ENCODE data around the gene CLSTN1. TPM values are rescaled to one million over a fixed set of nuclear protein-coding genes. Genes with fewer than 3 reads are reported as not detected.

Gene CLSTN1
- total and polyA plus RNA-seq, 2 of the 8 experiments (the other 6 are each of a cell fraction or from before 2014, with no cell fraction given): 34.2 to 97.4 TPM

DNA sequence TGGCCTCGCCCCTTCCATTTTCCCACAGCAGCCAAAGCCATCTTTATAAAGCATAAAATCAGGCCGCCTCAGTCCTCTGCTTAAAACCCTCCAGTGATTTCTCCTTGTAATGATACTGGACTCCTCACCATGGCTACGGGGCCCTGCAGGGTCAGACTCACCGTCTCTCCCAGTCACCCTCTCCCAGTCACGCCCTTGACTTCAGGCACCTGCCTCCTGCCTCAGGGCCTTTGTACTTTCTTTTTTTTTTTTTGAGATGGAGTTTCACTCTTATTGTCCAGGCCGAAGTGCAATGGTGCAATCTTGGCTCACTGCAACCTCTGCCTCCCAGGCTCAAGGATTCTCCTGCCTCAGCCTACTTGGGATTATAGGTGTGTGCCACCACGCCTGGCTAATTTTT is 124.4 kb downstream of the CLSTN1 start:
- no peaks in the 10 kb centered on the region; a peak in 1 of 4 replicates for H3K79me2 ChIP-seq (ENCODE audit: control insufficient read depth in 1 of 2, insufficient read depth in 2 of 2, low read length in 2 of 2)
- H3K27ac ChIP-seq (ENCODE audit: low read depth, low read length): no peak overlapping the region
- WGBS, 2 experiments (ENCODE audit: extremely low coverage in 1 of 2, insufficient coverage in 1 of 2, insufficient read length in 1 of 2, insufficient replicate concordance in 2 of 2, low coverage in 1 of 2, low lambda C conversion rate in 2 of 2, missing lambda C conversion rate in 1 of 2): 85% methylated on average over 6 of the region's 7 CpGs; no CpG with 5 or more reads in 1 of the 2 experiments
- H2BK12ac ChIP-seq (ENCODE audit: low read depth, low read length): no peak overlapping the region
- no peak overlapping the region for H4K91ac ChIP-seq (replicated peaks; ENCODE audit: insufficient read length, low read length)
- H4K20me1 ChIP-seq (replicated peaks in 1 of 2; ENCODE audit: control insufficient read depth in 1 of 2, insufficient read depth in 2 of 2, low read length in 2 of 2): no peaks in the 10 kb centered on the region
- H4K8ac ChIP-seq (ENCODE audit: extremely low read depth, insufficient read depth, low read length): no peak overlapping the region
- no peak overlapping the region for H3K9ac ChIP-seq (replicated peaks in 1 of 4; ENCODE audit: extremely low read depth in 1 of 4, low read depth in 3 of 4, low read length in 3 of 4)
- H3K4me3 ChIP-seq (ENCODE audit: extremely low read depth in 1 of 4, insufficient read depth in 2 of 4, low read depth in 3 of 4, low read length in 4 of 4): no peak overlapping the region
- H3K23ac ChIP-seq (ENCODE audit: insufficient read length): no peak overlapping the region
- no peak overlapping the region for H2BK20ac ChIP-seq (ENCODE audit: low read length)
- no peak overlapping the region for H3K18ac ChIP-seq (ENCODE audit: extremely low read depth, low read length)
- CTCF ChIA-PET (ENCODE audit: partially characterized antibody): interaction anchor here (0.7 to 1.6 kb wide), 8 partner anchors 9 to 129 kb away, joined by 3 to 7 read pairs (median 4); no protein-coding TSS in a partner anchor
- H3K23me2 ChIP-seq (ENCODE audit: low read depth, low read length): no peaks in the 10 kb centered on the region
- no peaks in the 10 kb centered on the region for H3K27me3 ChIP-seq (replicated peaks in 1 of 4; ENCODE audit: control insufficient read depth in 3 of 4, extremely low read depth in 1 of 4, insufficient read depth in 3 of 4, low read length in 3 of 4)
- no peak for FAIRE-seq
- no peak overlapping the region for H3K4me2 ChIP-seq (ENCODE audit: insufficient read depth in 1 of 2, low read depth in 2 of 2, low read length in 2 of 2)
- no peak for DNase-seq (ENCODE audit: low read depth in 1 of 2, low spot score in 2 of 2)
- no peak overlapping the region for H2AK5ac ChIP-seq (ENCODE audit: low read depth, low read length)
- H3K4ac ChIP-seq (replicated peaks; ENCODE audit: insufficient read length, low read depth, low read length): no peak overlapping the region
- H3K4me1 ChIP-seq (replicated peaks in 1 of 4; ENCODE audit: control insufficient read depth in 3 of 4, insufficient read depth in 4 of 4, low read length in 3 of 4): peaks cover 0 to 2% (median 0%) of the 10 kb centered on the region in 4 experiments; a peak in 1 of 7 replicates
- H3K14ac ChIP-seq (ENCODE audit: insufficient read length): no peak overlapping the region
- no peaks in the 10 kb centered on the region for H3K36me3 ChIP-seq (ENCODE audit: control insufficient read depth in 2 of 4, insufficient read depth in 4 of 4, low read length in 3 of 4)
- POLR2A ChIA-PET (ENCODE audit: partially characterized antibody): no interaction called here
- no peak overlapping the region for H2BK5ac ChIP-seq (ENCODE audit: low read depth, low read length)
- H4K5ac ChIP-seq (ENCODE audit: insufficient read length, low read depth, low read length): no peak overlapping the region
- H2AFZ ChIP-seq (ENCODE audit: low read length): no peak overlapping the region
- H2BK15ac ChIP-seq (ENCODE audit: low read length): no peak overlapping the region
- H3K79me1 ChIP-seq (ENCODE audit: low read depth, low read length): no peaks in the 10 kb centered on the region; the same call in 1 of the 2 replicates
- H2BK120ac ChIP-seq (replicated peaks; ENCODE audit: low read depth, low read length): no peak overlapping the region
- H3K9me3 ChIP-seq (ENCODE audit: insufficient read depth in 2 of 2, low read depth in 1 of 2, low read length in 1 of 2): no peaks in the 10 kb centered on the region
- H3K56ac ChIP-seq (replicated peaks; ENCODE audit: insufficient read length, low read depth, low read length): no peak overlapping the region
- TF ChIP-seq POLR2A (IDR thresholded peaks at IDR 0.05; ENCODE audit: control extremely low read depth in 1 of 2, low read depth in 2 of 2, low read length in 2 of 2): no peak
- TF ChIP-seq CHD1 (IDR thresholded peaks at IDR 0.05; ENCODE audit: low read depth, low read length): no peak
- no peak for TF ChIP-seq CEBPB (IDR thresholded peaks at IDR 0.05; ENCODE audit: low read depth, low read length)
- no peak for TF ChIP-seq EP300 (IDR thresholded peaks at IDR 0.05; ENCODE audit: borderline replicate concordance in 1 of 2, low read depth in 2 of 2, low read length in 2 of 2)
- TF ChIP-seq TAF1 (IDR thresholded peaks at IDR 0.05; ENCODE audit: low read depth, low read length): no peak
- TF ChIP-seq GABPA (IDR thresholded peaks at IDR 0.05; ENCODE audit: borderline replicate concordance, insufficient read depth, low read length): no peak
- no peak for TF ChIP-seq BRCA1 (IDR thresholded peaks at IDR 0.05; ENCODE audit: low read depth, low read length)
- TF ChIP-seq NANOG (IDR thresholded peaks at IDR 0.05; ENCODE audit: insufficient read depth, low read depth, low read length, poor library complexity, severe bottlenecking): no peak
- no peak for TF ChIP-seq CTBP2 (IDR thresholded peaks at IDR 0.05; ENCODE audit: borderline replicate concordance, insufficient read depth, insufficient read length, low read length)
- TF ChIP-seq SRF (IDR thresholded peaks at IDR 0.05; ENCODE audit: low read depth, low read length): no peak
- TF ChIP-seq, protein P1, sequence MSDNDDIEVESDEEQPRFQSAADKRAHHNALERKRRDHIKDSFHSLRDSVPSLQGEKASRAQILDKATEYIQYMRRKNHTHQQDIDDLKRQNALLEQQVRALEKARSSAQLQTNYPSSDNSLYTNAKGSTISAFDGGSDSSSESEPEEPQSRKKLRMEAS (IDR thresholded peaks at IDR 0.05): no peak
- TF ChIP-seq TCF12 (IDR thresholded peaks at IDR 0.05; ENCODE audit: low read depth, low read length): no peak
- no peak for TF ChIP-seq PHF8 (conservative IDR thresholded peaks at IDR 0.05; ENCODE audit: low read depth, low read length)
- TF ChIP-seq GTF2F1 (IDR thresholded peaks at IDR 0.05; ENCODE audit: borderline replicate concordance, low read depth, low read length): no peak

Measured in H1 (cell line).